ENCODE data around the gene MB.

DNA sequence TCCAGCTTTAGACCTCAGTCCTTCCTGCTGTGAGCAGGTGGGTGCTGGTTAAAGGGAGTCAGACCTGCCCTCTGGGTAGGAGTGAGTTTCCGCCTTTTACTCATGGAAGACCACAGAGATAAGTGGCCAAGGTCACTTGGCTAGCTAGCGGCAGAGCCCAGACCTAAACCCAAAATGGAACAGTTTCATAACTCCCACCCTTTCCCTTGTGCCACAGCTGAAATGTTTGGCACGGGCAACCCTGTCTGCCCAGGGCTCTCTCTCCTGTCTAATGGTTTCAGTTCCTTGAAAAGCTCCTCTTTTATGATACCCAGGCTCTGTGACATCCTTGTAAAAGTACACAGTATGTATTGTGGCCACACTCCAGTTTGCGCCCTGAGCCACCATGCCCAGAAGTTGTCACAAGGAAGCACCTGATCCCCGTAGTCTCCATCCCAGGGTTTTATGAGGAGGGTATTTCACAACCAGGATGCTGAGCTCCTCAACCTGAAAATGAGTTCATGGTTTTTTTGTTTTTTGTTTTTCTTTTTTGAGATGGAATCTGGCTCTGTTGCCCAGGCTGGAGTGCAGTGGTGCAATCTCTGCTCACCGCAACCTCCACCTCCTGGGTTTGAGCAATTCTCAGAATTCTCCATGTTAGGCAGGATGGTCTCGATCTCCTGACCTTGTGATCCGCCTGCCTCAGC is 5.1 kb downstream of the MB start:
- TF ChIP-seq, protein P1, sequence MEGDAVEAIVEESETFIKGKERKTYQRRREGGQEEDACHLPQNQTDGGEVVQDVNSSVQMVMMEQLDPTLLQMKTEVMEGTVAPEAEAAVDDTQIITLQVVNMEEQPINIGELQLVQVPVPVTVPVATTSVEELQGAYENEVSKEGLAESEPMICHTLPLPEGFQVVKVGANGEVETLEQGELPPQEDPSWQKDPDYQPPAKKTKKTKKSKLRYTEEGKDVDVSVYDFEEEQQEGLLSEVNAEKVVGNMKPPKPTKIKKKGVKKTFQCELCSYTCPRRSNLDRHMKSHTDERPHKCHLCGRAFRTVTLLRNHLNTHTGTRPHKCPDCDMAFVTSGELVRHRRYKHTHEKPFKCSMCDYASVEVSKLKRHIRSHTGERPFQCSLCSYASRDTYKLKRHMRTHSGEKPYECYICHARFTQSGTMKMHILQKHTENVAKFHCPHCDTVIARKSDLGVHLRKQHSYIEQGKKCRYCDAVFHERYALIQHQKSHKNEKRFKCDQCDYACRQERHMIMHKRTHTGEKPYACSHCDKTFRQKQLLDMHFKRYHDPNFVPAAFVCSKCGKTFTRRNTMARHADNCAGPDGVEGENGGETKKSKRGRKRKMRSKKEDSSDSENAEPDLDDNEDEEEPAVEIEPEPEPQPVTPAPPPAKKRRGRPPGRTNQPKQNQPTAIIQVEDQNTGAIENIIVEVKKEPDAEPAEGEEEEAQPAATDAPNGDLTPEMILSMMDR (IDR thresholded peaks at IDR 0.05) = no peak
- TF ChIP-seq POLR2A (IDR thresholded peaks at IDR 0.05) = no peak

Data from Peyer's patch (tissue), 4 donors.